AG10803 (cell line): ENCODE measurements around the gene HHLA2.

Source experiments
- DNase-seq: peaks from one replicate; pipeline ENCODE4 v3.0.0; 2010; ENCODE audit warnings: low read depth
- H3K4me3 ChIP-seq: 2 replicates; pipeline ENCODE4 v1.5.1; 2011; ENCODE audit warnings: mild to moderate bottlenecking, low read length, control low read depth
- CTCF ChIP-seq: conservative IDR thresholded peaks from 2 replicates; pipeline ENCODE4 v1.5.1; 2011; ENCODE audit warnings: mild to moderate bottlenecking, low read length, control low read depth, inconsistent platforms

HHLA2 gene

GRCh38 chr3:108301695-108302404 lies 5.5 kb downstream of the HHLA2 start:
- H3K4me3 ChIP-seq, result no peak overlapping the region
- TF ChIP-seq CTCF, result no peak
- no peak for DNase-seq

GRCh38 chr3:108302570-108302969 lies 6.2 kb downstream of the HHLA2 start:
- no peak overlapping the region for H3K4me3 ChIP-seq
- TF ChIP-seq CTCF, result no peak
- no peak for DNase-seq

- TF ChIP-seq CTCF, result no peak
- no peak for DNase-seq
- H3K4me3 ChIP-seq, result no peak overlapping the region
Observed at GRCh38 chr3:108305484-108306172, 9.3 kb downstream of the HHLA2 start.

GRCh38 chr3:108311797-108312196 lies 15.4 kb downstream of the HHLA2 start:
- no peak for TF ChIP-seq CTCF
- no peak overlapping the region for H3K4me3 ChIP-seq
- no peak for DNase-seq

GRCh38 chr3:108312656-108313055 lies 16.3 kb downstream of the HHLA2 start:
- DNase-seq, result peak; percentile 57
- TF ChIP-seq CTCF, result no peak
- H3K4me3 ChIP-seq, result no peak overlapping the region

GRCh38 chr3:108315767-108316301 lies 19.5 kb downstream of the HHLA2 start:
- no peak overlapping the region for H3K4me3 ChIP-seq
- DNase-seq, result no peak
- no peak for TF ChIP-seq CTCF
